ENCODE measurements around the gene OLFM2. TPM values are rescaled to one million over a fixed set of nuclear protein-coding genes. Genes with fewer than 3 reads are reported as not detected.
"Not testable (repeated sequence)": the region's sequence is repeated elsewhere in the genome, so short reads cannot be mapped to it uniquely, and the experiment has no call there.

The OLFM2 gene
- total RNA-seq, 4 donors from 2014 or later: 4.6 to 114 (median 24.8) TPM; not detected in 1

DNA sequence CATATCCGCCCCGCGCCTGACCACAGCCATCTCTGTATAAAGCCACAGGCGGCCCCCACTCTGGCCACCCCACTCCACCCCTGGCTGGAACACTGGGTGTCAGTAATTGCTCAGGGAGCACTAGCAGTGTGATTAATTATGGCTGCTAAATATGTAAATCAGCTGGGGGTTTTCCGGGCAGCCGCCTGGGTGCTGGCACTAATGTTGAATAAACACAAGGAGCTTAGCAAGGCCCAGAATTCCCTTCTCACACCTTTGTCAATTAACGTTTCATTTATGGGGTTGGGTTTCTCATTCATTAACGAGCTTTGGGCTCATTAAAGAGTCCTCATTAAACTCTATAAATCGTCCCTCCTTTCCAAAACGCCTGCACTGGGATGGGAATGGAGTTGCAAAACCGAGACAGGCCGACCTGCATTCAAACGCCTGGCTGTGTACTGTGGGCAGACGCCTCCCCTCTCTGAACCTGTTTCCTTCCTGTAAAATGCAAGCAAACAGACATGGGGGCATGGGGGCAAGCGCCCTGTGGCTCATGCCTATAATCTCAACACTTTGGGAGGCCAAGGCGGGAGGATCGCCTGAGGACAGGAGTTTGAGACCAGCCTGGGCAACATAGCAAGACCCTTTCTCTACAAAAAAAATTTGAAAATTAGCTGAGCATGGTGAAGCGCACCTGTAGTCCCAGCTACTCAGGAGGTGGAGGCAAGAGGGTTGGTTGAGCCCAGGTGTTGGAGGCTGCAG is 17.7 kb upstream of the OLFM2 start:
- no peak for DNase-seq
- no peak overlapping the region for H3K4me3 ChIP-seq
- H3K36me3 ChIP-seq: no peaks in the 10 kb centered on the region
- intact Hi-C loops (cut with DNase I; ENCODE audit: low total_unique reads): no loop called here
- H3K27ac ChIP-seq: no peak overlapping the region
- no peaks in the 10 kb centered on the region for H3K9me3 ChIP-seq
- no peak for TF ChIP-seq POLR2A (IDR thresholded peaks at IDR 0.05)
- TF ChIP-seq, protein P1, sequence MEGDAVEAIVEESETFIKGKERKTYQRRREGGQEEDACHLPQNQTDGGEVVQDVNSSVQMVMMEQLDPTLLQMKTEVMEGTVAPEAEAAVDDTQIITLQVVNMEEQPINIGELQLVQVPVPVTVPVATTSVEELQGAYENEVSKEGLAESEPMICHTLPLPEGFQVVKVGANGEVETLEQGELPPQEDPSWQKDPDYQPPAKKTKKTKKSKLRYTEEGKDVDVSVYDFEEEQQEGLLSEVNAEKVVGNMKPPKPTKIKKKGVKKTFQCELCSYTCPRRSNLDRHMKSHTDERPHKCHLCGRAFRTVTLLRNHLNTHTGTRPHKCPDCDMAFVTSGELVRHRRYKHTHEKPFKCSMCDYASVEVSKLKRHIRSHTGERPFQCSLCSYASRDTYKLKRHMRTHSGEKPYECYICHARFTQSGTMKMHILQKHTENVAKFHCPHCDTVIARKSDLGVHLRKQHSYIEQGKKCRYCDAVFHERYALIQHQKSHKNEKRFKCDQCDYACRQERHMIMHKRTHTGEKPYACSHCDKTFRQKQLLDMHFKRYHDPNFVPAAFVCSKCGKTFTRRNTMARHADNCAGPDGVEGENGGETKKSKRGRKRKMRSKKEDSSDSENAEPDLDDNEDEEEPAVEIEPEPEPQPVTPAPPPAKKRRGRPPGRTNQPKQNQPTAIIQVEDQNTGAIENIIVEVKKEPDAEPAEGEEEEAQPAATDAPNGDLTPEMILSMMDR (IDR thresholded peaks at IDR 0.05): no peak
- H3K4me1 ChIP-seq: no peaks in the 10 kb centered on the region
- no peaks in the 10 kb centered on the region for H3K27me3 ChIP-seq

DNA sequence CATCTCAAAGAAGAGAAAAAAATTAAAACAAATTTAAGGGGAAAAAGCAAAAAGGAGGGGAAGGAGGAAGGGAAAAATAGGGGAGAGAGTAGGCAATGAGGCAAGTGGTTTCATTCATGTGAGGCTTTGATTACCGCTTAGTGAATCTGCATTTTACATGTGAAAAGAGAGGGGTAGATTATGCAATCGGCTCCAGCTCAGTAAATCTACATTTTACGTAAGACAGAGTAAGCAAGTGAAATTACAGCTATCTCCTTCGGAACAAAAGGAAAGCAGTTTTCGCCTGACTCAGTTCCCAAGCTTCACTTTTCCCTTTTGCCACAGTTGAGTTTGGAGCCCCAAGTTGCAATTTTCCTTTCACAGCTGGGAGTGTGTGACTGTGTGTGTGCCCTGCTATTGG is 16.0 kb upstream of the OLFM2 start:
- H3K36me3 ChIP-seq: no peaks in the 10 kb centered on the region
- intact Hi-C loops (cut with DNase I; ENCODE audit: low total_unique reads): no loop called here
- H3K27me3 ChIP-seq: no peaks in the 10 kb centered on the region
- no peak overlapping the region for H3K4me3 ChIP-seq
- DNase-seq: no peak
- H3K9me3 ChIP-seq: no peaks in the 10 kb centered on the region
- TF ChIP-seq POLR2A (IDR thresholded peaks at IDR 0.05): no peak
- TF ChIP-seq, protein P1 (IDR thresholded peaks at IDR 0.05): no peak
- no peaks in the 10 kb centered on the region for H3K4me1 ChIP-seq
- H3K27ac ChIP-seq: no peak overlapping the region

DNA sequence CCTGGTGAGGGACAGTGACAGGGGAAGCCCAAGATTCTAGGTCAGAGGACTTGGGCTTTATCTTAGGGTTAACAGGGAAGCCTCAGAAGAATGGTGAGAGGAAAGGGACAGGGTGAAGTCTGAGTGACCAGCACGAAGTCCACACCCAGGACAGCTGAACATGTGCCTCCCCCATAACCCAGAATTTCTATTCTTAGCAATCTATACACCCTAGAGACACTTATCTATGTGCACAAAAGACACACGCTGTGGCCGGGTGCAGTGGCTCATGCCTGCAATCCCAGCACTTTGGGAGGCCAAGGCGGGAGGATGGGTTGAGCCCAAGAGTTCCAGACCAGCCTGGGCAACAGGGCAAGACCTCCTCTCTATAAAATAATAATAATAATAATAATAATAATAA is 11.1 kb upstream of the OLFM2 start:
- H3K4me3 ChIP-seq: no peak overlapping the region
- no peaks in the 10 kb centered on the region for H3K36me3 ChIP-seq
- peaks cover 0 to 4% of the 10 kb centered on the region in 2 donors for H3K4me1 ChIP-seq
- H3K27me3 ChIP-seq: no peaks in the 10 kb centered on the region
- peak overlapping the region in 1 of 2 donors; percentile 27 for H3K27ac ChIP-seq
- DNase-seq: no peak
- intact Hi-C loops (cut with DNase I; ENCODE audit: low total_unique reads): no loop called here
- no peaks in the 10 kb centered on the region for H3K9me3 ChIP-seq
- TF ChIP-seq, protein P1 (IDR thresholded peaks at IDR 0.05): no peak

DNA sequence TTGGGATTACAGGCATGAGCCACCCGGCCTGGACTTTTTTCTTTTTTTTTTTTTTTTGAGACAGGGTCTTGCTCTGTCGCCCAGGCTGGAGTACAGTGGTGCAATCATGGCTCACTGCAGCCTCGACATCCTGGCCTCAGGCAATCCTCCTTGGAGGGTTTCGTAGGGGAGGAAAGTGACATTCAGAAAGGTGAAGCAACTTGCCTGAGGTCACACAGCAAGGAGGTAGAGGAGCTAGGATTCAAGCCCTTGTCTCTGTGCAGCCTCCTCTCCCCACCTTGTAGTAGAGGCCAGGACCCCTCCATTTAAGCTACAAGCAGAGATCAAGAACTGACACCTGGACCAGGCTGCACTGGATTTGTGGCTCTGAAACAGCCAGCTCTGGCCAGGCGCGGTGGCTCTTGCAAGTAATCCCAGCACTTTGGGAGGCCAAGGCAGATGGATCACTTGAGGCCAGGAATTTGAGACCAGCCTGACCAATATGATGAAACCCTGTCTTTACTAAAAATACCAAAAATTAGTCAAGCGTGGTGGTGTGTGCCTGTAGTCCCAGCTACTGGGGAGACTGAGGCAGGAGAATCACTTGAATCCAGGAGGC is 10.3 kb upstream of the OLFM2 start:
- H3K4me1 ChIP-seq; H3K27me3 ChIP-seq; H3K36me3 ChIP-seq; intact Hi-C loops (cut with DNase I; ENCODE audit: low total_unique reads); DNase-seq; H3K4me3 ChIP-seq; H3K9me3 ChIP-seq: not testable (repeated sequence)
- H3K27ac ChIP-seq: peak overlapping the region; percentile 86 to 90

DNA sequence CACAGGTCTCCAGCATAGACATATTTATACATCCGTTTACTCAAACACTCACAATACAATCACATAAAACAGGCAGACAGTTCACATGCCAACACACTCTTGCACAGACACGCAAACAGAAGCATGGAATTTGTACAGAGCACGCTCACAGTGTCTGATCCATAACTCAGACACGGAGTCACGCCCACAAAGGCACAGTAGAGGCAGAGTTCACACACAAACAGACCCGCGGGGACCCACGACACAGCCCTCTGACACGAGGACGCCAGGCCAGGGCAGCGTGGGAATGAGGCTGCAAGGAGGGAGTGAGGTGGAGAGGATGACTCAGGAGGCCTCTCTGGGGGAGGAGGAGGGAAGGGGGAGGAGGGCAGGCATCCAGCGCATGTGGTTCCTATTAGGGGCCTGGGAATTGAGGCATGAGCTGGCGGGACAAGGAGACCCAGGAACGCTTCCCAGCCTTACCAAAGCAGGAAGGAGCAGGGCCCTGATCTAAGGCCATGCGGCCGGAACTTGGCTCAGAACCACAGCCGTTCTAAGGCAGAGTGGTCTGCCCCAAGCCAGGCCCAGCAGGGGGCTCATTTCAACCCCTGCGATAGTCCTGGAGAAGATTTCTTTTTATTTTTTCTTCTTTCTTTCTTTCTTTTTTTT is 9.1 kb upstream of the OLFM2 start:
- Histone ChIP-seq H3K27me3 (no peaks in the 10 kb centered on the region), H3K4me1 (peaks cover 0 to 4% of the 10 kb centered on the region in 2 donors), H3K36me3 (no peaks in the 10 kb centered on the region), H3K9me3 (no peaks in the 10 kb centered on the region), H3K27ac (peak overlapping the region; percentile 86 to 90), H3K4me3 (no peak overlapping the region)
- TF ChIP-seq, protein P1 (IDR thresholded peaks at IDR 0.05): peak in 2 of 4 experiments; percentile 14 to 15
- TF ChIP-seq POLR2A (IDR thresholded peaks at IDR 0.05): no peak
- intact Hi-C loops (cut with DNase I; ENCODE audit: low total_unique reads): no loop called here
- peak; percentile 97 to 98 for DNase-seq
